Heart right ventricle (tissue), 16 donors: Measurements from ENCODE around the gene ARPP21. TPM values are rescaled to one million over a fixed set of nuclear protein-coding genes. Genes with fewer than 3 reads are reported as not detected.

Experiments
- ATAC-seq, 8 donors: fragments of 200-7000 bp; cut with Tn5 transposase; one replicate each; pipeline ENCODE4 v1.9.1; 2020; ENCODE audit warnings: mild to moderate bottlenecking in 8 of 8, moderate library complexity in 8 of 8, moderate number of reproducible peaks in 1 of 8
- DNase-seq, 2 donors: peaks; one replicate each; pipeline ENCODE4 v3.0.0-alpha.2; 2020
- H3K27ac ChIP-seq, 10 donors: fragments of 200-600 bp; sonication (generic) in 2 of 10; one replicate each; pipeline versions ENCODE4 v1.5.0 to v1.8.0; 2020 to 2022; ENCODE audit warnings: mild to moderate bottlenecking in 3 of 10
- H3K27me3 ChIP-seq, 7 donors: fragments of 200-600 bp; one replicate each; pipeline ENCODE4 v1.8.0; 2021 to 2022; ENCODE audit warnings: mild to moderate bottlenecking in 2 of 7
- H3K36me3 ChIP-seq, 9 donors: fragments of 200-600 bp; sonication (generic) in 1 of 9; one replicate each; pipeline versions ENCODE4 v1.5.0 to v1.8.0; 2020 to 2022; ENCODE audit warnings: mild to moderate bottlenecking in 2 of 9
- H3K4me1 ChIP-seq, 9 donors: fragments of 200-600 bp; sonication (generic) in 1 of 9; one replicate each; pipeline versions ENCODE4 v1.5.0 to v1.8.0; 2020 to 2022; ENCODE audit warnings: mild to moderate bottlenecking in 4 of 9
- H3K4me3 ChIP-seq, 10 donors: fragments of 200-600 bp; sonication (generic) in 2 of 10; one replicate each; pipeline versions ENCODE4 v1.5.0 to v1.8.0; 2020 to 2022; ENCODE audit warnings: mild to moderate bottlenecking in 7 of 10, moderate library complexity in 2 of 10
- H3K9me3 ChIP-seq, 11 donors: fragments of 200-600 bp in 10 of 11; sonication (generic) in 2 of 11; one replicate each; pipeline versions ENCODE4 v1.5.0 to v1.8.0; 2013 to 2022; ENCODE audit warnings: mild to moderate bottlenecking in 2 of 11, control low read depth in 1 of 11, moderate library complexity in 1 of 11
- CTCF ChIP-seq, 9 donors: fragments of 200-600 bp; sonication (generic) in 2 of 9; IDR thresholded peaks; one replicate each; pipeline versions ENCODE4 v1.5.0 to v1.8.0; 2021 to 2022; ENCODE audit warnings: antibody characterized with exemption in 9 of 9, mild to moderate bottlenecking in 5 of 9, moderate library complexity in 1 of 9
- WGBS, 2 donors: extraction: QIAGEN DNeasy Blood & Tissue Kit; methylation state at CpG; one replicate each; pipeline ENCODE4 v1.1.7; 2013; ENCODE audit warnings: inconsistent platforms in 1 of 2; 5-methylcytosine and 5-hydroxymethylcytosine counted together
- intact Hi-C, 10 donors: fragments of 100-400 bp; cut with DNase I; formaldehyde crosslinking; loops; one replicate each; pipeline versions ENCODE4 v1.11.1 to v1.14.2; 2022
- polyA plus RNA-seq, 2 donors: library from polyadenylated mRNA; stranded (reverse); fragments of 200-250 nt; gene quantifications; one replicate each; pipeline ENCODE4 v1.2.3, GENCODE V29; 2013
- total RNA-seq, 10 donors: library from RNA; stranded (reverse); fragmentation: NEBNext Ultra II Directional in 3 of 10; extraction: Animal tissue kit (Norgen Biotek cat#: 25700) in 3 of 10; gene quantifications; one replicate each; pipeline versions ENCODE4 v1.2.1 to v1.2.4, GENCODE V29; 2021 to 2023
- donor health status: Arrhythmogenic right ventricular cardiomyopathy.
- donor health status: ischemic (EF 13 %, LVEDD 7.1; RV severe dilation, severe dysfunction).
- donor health status: healthy with polysubstance abuse.
- donor health status: DM: no; HTN: yes; CAD: no.
- donor health status: DM: no; HTN: no; CAD: no.
- donor health status: ischemic (EF 25% LVEDD 6.9; RV normal size, moderate dysfunction).
- donor health status: ischemic (EF 25% LVEDD 5.7; RV mildly dilated, moderate dysfunction).
- donor health status: healthy.
- donor health status: DM: yes; HTN: yes; CAD: no.
- donor health status: Ischemic cardiomyopathy.
- donor health status: ischemic (EF 35%, LVEDD 5.7; RV mildly dilated, moderate dysfunction).
- donor health status: nonischemic (EF 11% LVEDD 7.7; RV severe dilation, severe dysfunction).
- donor health status: DM: yes; HTN: yes; CAD: no.
- donor health status: PGD.
- donor health status: ischemic (EF 29% LVEDD 5.4; RV normal size, mild dysfunction).
- donor health status: nonischemic (EF 23%, LVEDD 6.1; RV moderate dilation, normal function).

Gene ARPP21
- total and polyA plus RNA-seq, 12 donors = 0.06 TPM; not detected in 11

GRCh38 chr3:35709691-35710090 is 70.4 kb downstream of the ARPP21 start:
- no peak overlapping the region for H3K27ac ChIP-seq
- ATAC-seq = no peak
- intact Hi-C loops = no loop called here
- no peak for TF ChIP-seq CTCF (IDR thresholded peaks at IDR 0.05)
- H3K27me3 ChIP-seq = peaks cover 0 to 4% (median 0%) of the 10 kb centered on the region in 7 donors
- 77 to 87% methylated on average over 3 of the region's 3 CpGs for WGBS, 2 donors
- no peaks in the 10 kb centered on the region for H3K36me3 ChIP-seq
- no peaks in the 10 kb centered on the region for H3K9me3 ChIP-seq
- H3K4me3 ChIP-seq = no peak overlapping the region
- no peak for DNase-seq
- H3K4me1 ChIP-seq = no peaks in the 10 kb centered on the region

- no peak for DNase-seq
- no peaks in the 10 kb centered on the region for H3K4me1 ChIP-seq
- H3K27ac ChIP-seq = no peak overlapping the region
- WGBS, 2 donors = 59 to 68% methylated on average over 1 of the region's 1 CpG
- no peak for ATAC-seq
- H3K27me3 ChIP-seq = peaks cover 0 to 4% (median 0%) of the 10 kb centered on the region in 7 donors
- H3K9me3 ChIP-seq = no peaks in the 10 kb centered on the region
- H3K4me3 ChIP-seq = no peak overlapping the region
- H3K36me3 ChIP-seq = no peaks in the 10 kb centered on the region
- TF ChIP-seq CTCF (IDR thresholded peaks at IDR 0.05) = no peak
- intact Hi-C loops = no loop called here
Observed at GRCh38 chr3:35710554-35710953, 71.2 kb downstream of the ARPP21 start.

- DNase-seq = no peak
- Histone ChIP-seq H3K4me1 (no peaks in the 10 kb centered on the region), H3K36me3 (no peaks in the 10 kb centered on the region), H3K27me3 (peaks cover 0 to 6% (median 0%) of the 10 kb centered on the region in 7 donors), H3K9me3 (no peaks in the 10 kb centered on the region), H3K27ac (no peak overlapping the region), H3K4me3 (no peak overlapping the region)
- intact Hi-C loops = no loop called here
- no peak for ATAC-seq
- no peak for TF ChIP-seq CTCF (IDR thresholded peaks at IDR 0.05)
- WGBS, 2 donors = 95% methylated on average over 1 of the region's 1 CpG
Observed at GRCh38 chr3:35718921-35719320, 79.6 kb downstream of the ARPP21 start.

GRCh38 chr3:35721628-35722027 is 82.3 kb downstream of the ARPP21 start:
- Histone ChIP-seq H3K36me3 (no peaks in the 10 kb centered on the region), H3K9me3 (no peaks in the 10 kb centered on the region), H3K4me3 (no peak overlapping the region), H3K27me3 (peaks cover 0 to 4% (median 0%) of the 10 kb centered on the region in 7 donors), H3K4me1 (no peaks in the 10 kb centered on the region), H3K27ac (no peak overlapping the region)
- ATAC-seq = no peak
- 88 to 93% methylated on average over 8 of the region's 8 CpGs for WGBS, 2 donors
- DNase-seq = no peak
- TF ChIP-seq CTCF (IDR thresholded peaks at IDR 0.05) = no peak
- intact Hi-C loops = no loop called here

- intact Hi-C loops = no loop called here
- no peaks in the 10 kb centered on the region for H3K36me3 ChIP-seq
- TF ChIP-seq CTCF (IDR thresholded peaks at IDR 0.05) = no peak
- H3K4me1 ChIP-seq = no peaks in the 10 kb centered on the region
- no peaks in the 10 kb centered on the region for H3K9me3 ChIP-seq
- no peak for DNase-seq
- no peaks in the 10 kb centered on the region for H3K27me3 ChIP-seq
- no peak overlapping the region for H3K4me3 ChIP-seq
- no peak overlapping the region for H3K27ac ChIP-seq
- no peak for ATAC-seq
Observed at GRCh38 chr3:35722902-35723301, 83.6 kb downstream of the ARPP21 start.
